Endothelial cell of umbilical vein (primary cell): ENCODE results near the gene ODAD3. TPM values are rescaled to one million over a fixed set of nuclear protein-coding genes. Genes with fewer than 3 reads are reported as not detected.

Experiments used
- BruUV-seq: library from RNA; stranded (reverse); fragments of 400-500 nt; replicated peaks from 2 replicates; lab custom pipeline; 2021; lab: Mats Ljungman, UMichigan
- CTCF ChIA-PET: fragments of 300-600, 350-600 bp; sonication (Branson Sonifier 250); formaldehyde crosslinking; loops from one replicate; lab custom pipeline; 2021; ENCODE audit warnings: antibody characterized with exemption, inconsistent platforms; lab: Charles Lee
- POLR2A ChIA-PET: fragments of 300-600, 350-600 bp; sonication (Branson Sonifier 250); formaldehyde crosslinking; loops from one replicate; lab custom pipeline; 2021; ENCODE audit warnings: antibody characterized with exemption, inconsistent platforms; lab: Charles Lee
- DNase-seq: peaks from one replicate; pipeline ENCODE4 v3.0.0-alpha.2; 2011; ENCODE audit warnings: low read depth, low spot score
- FAIRE-seq: peaks from 2 replicates; lab custom pipeline; 2011; peaks lifted over from hg19 to GRCh38; lab: Jason Lieb, UNC
- H2AFZ ChIP-seq: 2 replicates; pipeline ENCODE4 v1.6.0; 2012; ENCODE audit warnings: low read depth, low read length, control low read depth, inconsistent platforms
- H3K27ac ChIP-seq: 2 replicates; pipeline ENCODE4 v1.5.1; 2011; ENCODE audit warnings: low read depth, mild to moderate bottlenecking, control low read depth, low read length, moderate library complexity; ENCODE audit not compliant: insufficient read depth
- H3K27me3 ChIP-seq, 2 experiments: 2 replicates each; pipeline versions ENCODE4 v1.6.0 to v1.6.1; 2011; ENCODE audit warnings: low read length in 2 of 2, mixed read lengths in 1 of 2; ENCODE audit not compliant: control insufficient read depth in 2 of 2, insufficient read depth in 2 of 2
- H3K36me3 ChIP-seq, 2 experiments: 2 replicates in 1 of 2; 3 replicates in 1 of 2; pipeline ENCODE4 v1.5.1; 2011; ENCODE audit warnings: low read length in 2 of 2, mild to moderate bottlenecking in 1 of 2, moderate library complexity in 1 of 2; ENCODE audit not compliant: control insufficient read depth in 2 of 2, insufficient read depth in 2 of 2; ENCODE audit errors: extremely low read depth in 1 of 2
- H3K4me1 ChIP-seq: 3 replicates; pipeline ENCODE4 v1.5.1; 2011; ENCODE audit warnings: mild to moderate bottlenecking, low read length; ENCODE audit not compliant: control insufficient read depth, insufficient read depth; ENCODE audit errors: extremely low read depth
- H3K4me2 ChIP-seq: 2 replicates; pipeline ENCODE4 v1.6.1; 2011; ENCODE audit warnings: low read length, control low read depth, mixed read lengths; ENCODE audit not compliant: insufficient read depth
- H3K4me3 ChIP-seq, 3 experiments: fragments of 200-600 bp in 1 of 3; sonication (generic), shearing (Covaris generic) in 1 of 3; replicated peaks in 1 of 3; 2 replicates each; pipeline ENCODE4 v1.5.1; 2011 to 2016; ENCODE audit warnings: control low read depth in 3 of 3, low read length in 3 of 3, mild to moderate bottlenecking in 2 of 3, inconsistent platforms in 1 of 3, low read depth in 1 of 3, moderate library complexity in 1 of 3; ENCODE audit not compliant: insufficient read depth in 1 of 3
- H3K79me2 ChIP-seq: 2 replicates; pipeline ENCODE4 v1.6.0; 2012; ENCODE audit warnings: low read length, inconsistent platforms; ENCODE audit not compliant: control insufficient read depth, insufficient read depth
- H3K9ac ChIP-seq: replicated peaks from 2 replicates; pipeline ENCODE3; 2011; ENCODE audit warnings: low read length, control low read depth; ENCODE audit not compliant: insufficient read depth; ENCODE audit errors: extremely low read depth
- H3K9me1 ChIP-seq: replicated peaks from 3 replicates; pipeline ENCODE4 v1.6.0; 2011; ENCODE audit warnings: mild to moderate bottlenecking, low read length; ENCODE audit not compliant: control insufficient read depth, insufficient read depth; ENCODE audit errors: extremely low read depth
- H3K9me3 ChIP-seq: replicated peaks from 2 replicates; pipeline ENCODE4 v1.5.1; 2012; ENCODE audit warnings: low read length, inconsistent platforms; ENCODE audit not compliant: control insufficient read depth, insufficient read depth
- H4K20me1 ChIP-seq: replicated peaks from 2 replicates; pipeline ENCODE3; 2011; ENCODE audit warnings: mild to moderate bottlenecking, low read length; ENCODE audit not compliant: control insufficient read depth, insufficient read depth; ENCODE audit errors: extremely low read depth
- CTCF ChIP-seq, 2 donors: IDR thresholded peaks; 1 replicate in 1 of 2; 2 replicates in 1 of 2; pipeline ENCODE4 v1.5.1; 2011; ENCODE audit warnings: low read length in 2 of 2, mild to moderate bottlenecking in 2 of 2, moderate library complexity in 2 of 2, control low read depth in 1 of 2, inconsistent platforms in 1 of 2, low read depth in 1 of 2; ENCODE audit not compliant: insufficient read depth in 1 of 2; ENCODE audit errors: extremely low read depth in 1 of 2
- EZH2 ChIP-seq: IDR thresholded peaks from 2 replicates; pipeline ENCODE4 v1.6.1; 2012; ENCODE audit warnings: borderline replicate concordance, low read depth, mild to moderate bottlenecking, moderate library complexity, low read length, inconsistent platforms; ENCODE audit not compliant: severe bottlenecking
- FOS ChIP-seq: IDR thresholded peaks from 2 replicates; pipeline ENCODE4 v1.6.1; 2011; ENCODE audit warnings: mild to moderate bottlenecking, low read length, moderate library complexity, borderline replicate concordance; ENCODE audit not compliant: insufficient read depth
- GATA2 ChIP-seq: IDR thresholded peaks from 2 replicates; pipeline ENCODE4 v1.7.0; 2011; ENCODE audit warnings: low read depth, mild to moderate bottlenecking, moderate library complexity, mixed read lengths, low read length; ENCODE audit not compliant: insufficient read length, insufficient read depth
- JUN ChIP-seq: IDR thresholded peaks from 2 replicates; pipeline ENCODE4 v1.6.1; 2011; ENCODE audit warnings: borderline replicate concordance, low read depth; ENCODE audit not compliant: insufficient read length, insufficient read depth
- MAX ChIP-seq: IDR thresholded peaks from 2 replicates; pipeline ENCODE4 v1.6.1; 2011; ENCODE audit not compliant: insufficient read depth, insufficient read length
- MYC ChIP-seq: IDR thresholded peaks from one replicate; pipeline ENCODE4 v1.6.1; 2011; ENCODE audit warnings: mild to moderate bottlenecking, low read depth, low read length
- POLR2A ChIP-seq: IDR thresholded peaks from 2 replicates; pipeline ENCODE4 v1.6.1; 2012; ENCODE audit warnings: low read depth, mild to moderate bottlenecking, control low read depth, low read length
- POLR2AphosphoS5 ChIP-seq: IDR thresholded peaks from 2 replicates; pipeline ENCODE4 v1.6.1; 2012; ENCODE audit warnings: low read depth, mild to moderate bottlenecking, control low read depth, low read length, moderate library complexity; ENCODE audit not compliant: insufficient read depth
- dilution Hi-C: fragments of 300-500 bp; cut with MboI; formaldehyde crosslinking; loops from one replicate; pipeline ENCODE4 v1.15.0; 2019; ENCODE audit warnings: low sequenced_read_pairs; ENCODE audit not compliant: extremely low pct_ligation_motif_present
- intact Hi-C: fragments of 100-400 bp; cut with micrococcal nuclease; formaldehyde crosslinking; loops from one replicate; pipeline ENCODE4 v1.10.0; 2022
- polyA plus RNA-seq, 4 experiments: library from polyadenylated mRNA; depleted of rRNA in 3 of 4; stranded (reverse) in 3 of 4; unstranded in 1 of 4; fragments of >200 nt; gene quantifications; 2 replicates each; pipeline versions ENCODE4 v1.2.1 to v1.2.3, GENCODE V29; 2011 to 2012; ENCODE audit warnings: missing spikeins in 1 of 4
- total RNA-seq: library from RNA; stranded (reverse); gene quantifications from 2 replicates; pipeline ENCODE4 v1.2.3, GENCODE V29; 2021

Gene ODAD3
- total and polyA plus RNA-seq, 2 donors (not counting 3 experiments of a cell fraction or from before 2014, with no cell fraction given) = 0.14 to 0.97 TPM

GRCh38 chr19:11457831-11458230 lies 22.9 kb upstream of the ODAD3 start:
- intact Hi-C loops (no loop called here), dilution Hi-C loops (no loop called here)
- FAIRE-seq = no peak
- Histone ChIP-seq H4K20me1 (no peaks in the 10 kb centered on the region), H3K27ac (no peak overlapping the region), H3K36me3 (no peaks in the 10 kb centered on the region), H3K27me3 (no peaks in the 10 kb centered on the region), H3K9me3 (no peaks in the 10 kb centered on the region), H3K9ac (no peak overlapping the region), H3K9me1 (no peaks in the 10 kb centered on the region), H3K4me3 (no peak overlapping the region), H3K79me2 (no peaks in the 10 kb centered on the region), H3K4me1 (no peaks in the 10 kb centered on the region), H3K4me2 (no peak overlapping the region), H2AFZ (no peak overlapping the region)
- no peak for DNase-seq
- BruUV-seq = no TSS peak
- ChIA-PET POLR2A (no interaction called here), CTCF (interaction anchor here (1.6 kb wide), 1 partner anchor 25 kb away, joined by 8 read pairs; no protein-coding TSS in a partner anchor)
- no peak for TF ChIP-seq POLR2A
- no peak for TF ChIP-seq POLR2AphosphoS5
- no peak for TF ChIP-seq MYC
- no peak for TF ChIP-seq GATA2
- no peak for TF ChIP-seq CTCF (IDR thresholded peaks at IDR 0.05; ENCODE audit: extremely low read depth in 1 of 2, insufficient read depth in 1 of 2, low read depth in 1 of 2, low read length in 2 of 2)
- no peak for TF ChIP-seq JUN
- no peak for TF ChIP-seq EZH2
- no peak for TF ChIP-seq MAX
- TF ChIP-seq FOS = no peak
